IMR-90 (cell line): ENCODE results near the gene NFIA. TPM values are rescaled to one million over a fixed set of nuclear protein-coding genes. Genes with fewer than 3 reads are reported as not detected.

Source experiments
- ATAC-seq: fragments of 200-7000 bp; cut with Tn5 transposase; 2 replicates; pipeline ENCODE4 v1.9.1; 2020; ENCODE audit warnings: low read depth, mild to moderate bottlenecking, moderate library complexity
- BruUV-seq: library from RNA; stranded (reverse); fragments of 400-500 nt; replicated peaks from 2 replicates; lab custom pipeline; 2021; lab: Mats Ljungman, UMichigan
- CTCF ChIA-PET: fragments of 300-600 bp; formaldehyde crosslinking; extraction: SDS; loops from one replicate; lab custom pipeline; 2021; ENCODE audit warnings: antibody characterized with exemption; lab: Yijun Ruan, JAX
- POLR2A ChIA-PET: fragments of 300-600 bp; sonication (Branson Sonifier 250); formaldehyde crosslinking; loops from one replicate; lab custom pipeline; 2022; ENCODE audit warnings: antibody characterized with exemption; ENCODE audit not compliant: unreplicated experiment; lab: Charles Lee
- DNase-seq: peaks from one replicate; pipeline ENCODE4 v3.0.0; 2013
- H2AFZ ChIP-seq: replicated peaks from 2 replicates; pipeline ENCODE3; 2013; ENCODE audit warnings: low read length, mild to moderate bottlenecking; ENCODE audit not compliant: poor library complexity
- H2AK5ac ChIP-seq: 2 replicates; pipeline ENCODE4 v1.6.1; 2013; ENCODE audit warnings: low read depth, low read length, inconsistent platforms
- H2AK9ac ChIP-seq: replicated peaks from 2 replicates; pipeline ENCODE3; 2013; ENCODE audit warnings: mild to moderate bottlenecking, low read depth, low read length, moderate library complexity; ENCODE audit not compliant: poor library complexity
- H2BK120ac ChIP-seq: 2 replicates; pipeline ENCODE4 v1.6.1; 2013; ENCODE audit warnings: low read depth, low read length, inconsistent platforms
- H2BK15ac ChIP-seq: 3 replicates; pipeline ENCODE4 v1.6.1; 2013; ENCODE audit warnings: low read depth, low read length, inconsistent platforms
- H2BK20ac ChIP-seq: 2 replicates; pipeline ENCODE4 v1.6.1; 2013; ENCODE audit warnings: low read depth, mild to moderate bottlenecking, inconsistent platforms, low read length, moderate library complexity
- H2BK5ac ChIP-seq: 2 replicates; pipeline ENCODE4 v1.6.1; 2013; ENCODE audit warnings: mild to moderate bottlenecking, low read depth, low read length, inconsistent platforms; ENCODE audit not compliant: poor library complexity, severe bottlenecking
- H3K14ac ChIP-seq: replicated peaks from 2 replicates; pipeline ENCODE4 v1.6.1; 2013; ENCODE audit warnings: low read depth, low read length, inconsistent platforms
- H3K18ac ChIP-seq: 2 replicates; pipeline ENCODE4 v1.6.1; 2013; ENCODE audit warnings: low read depth, low read length, control low read depth
- H3K23ac ChIP-seq: 2 replicates; pipeline ENCODE4 v1.6.1; 2013; ENCODE audit warnings: low read depth, low read length, inconsistent platforms
- H3K27ac ChIP-seq: 2 replicates; pipeline ENCODE4 v1.5.1; 2013; ENCODE audit warnings: mild to moderate bottlenecking, control low read depth, low read length; ENCODE audit not compliant: insufficient read depth
- H3K27me3 ChIP-seq: 2 replicates; pipeline ENCODE4 v1.6.1; 2013; ENCODE audit warnings: low read length; ENCODE audit not compliant: control insufficient read depth, insufficient read depth
- H3K36me3 ChIP-seq: 2 replicates; pipeline ENCODE4 v1.6.1; 2013; ENCODE audit warnings: low read length, mixed read lengths; ENCODE audit not compliant: control insufficient read depth, insufficient read depth
- H3K4ac ChIP-seq: 2 replicates; pipeline ENCODE4 v1.6.1; 2013; ENCODE audit warnings: low read depth, low read length, inconsistent platforms
- H3K4me1 ChIP-seq: 2 replicates; pipeline ENCODE4 v1.6.1; 2013; ENCODE audit warnings: low read length, mixed read lengths; ENCODE audit not compliant: control insufficient read depth, insufficient read depth
- H3K4me2 ChIP-seq: 2 replicates; pipeline ENCODE4 v1.6.1; 2013; ENCODE audit warnings: low read depth, mild to moderate bottlenecking, control low read depth, low read length, moderate library complexity
- H3K4me3 ChIP-seq: 2 replicates; pipeline ENCODE4 v1.5.1; 2013; ENCODE audit warnings: low read depth, mild to moderate bottlenecking, control low read depth, low read length, moderate library complexity; ENCODE audit not compliant: insufficient read depth
- H3K56ac ChIP-seq: 2 replicates; pipeline ENCODE4 v1.6.1; 2013; ENCODE audit warnings: low read length, inconsistent platforms; ENCODE audit not compliant: insufficient read depth; ENCODE audit errors: extremely low read depth
- H3K79me1 ChIP-seq, 2 experiments: 2 replicates each; pipeline ENCODE4 v1.6.1; 2013; ENCODE audit warnings: low read length in 2 of 2, inconsistent platforms in 1 of 2, low read depth in 1 of 2
- H3K9ac ChIP-seq: 2 replicates; pipeline ENCODE4 v1.6.1; 2013; ENCODE audit warnings: low read depth, low read length, control low read depth
- H3K9me1 ChIP-seq: 2 replicates; pipeline ENCODE4 v1.6.1; 2013; ENCODE audit warnings: low read length, inconsistent platforms; ENCODE audit not compliant: insufficient read depth
- H3K9me3 ChIP-seq: 2 replicates; pipeline ENCODE4 v1.6.1; 2013; ENCODE audit warnings: low read length; ENCODE audit not compliant: control insufficient read depth, insufficient read depth
- H4K20me1 ChIP-seq: 2 replicates; pipeline ENCODE4 v1.6.1; 2013; ENCODE audit warnings: low read length, inconsistent platforms; ENCODE audit not compliant: insufficient read depth
- H4K5ac ChIP-seq: 2 replicates; pipeline ENCODE4 v1.6.1; 2013; ENCODE audit warnings: mild to moderate bottlenecking, low read depth, low read length, control low read depth
- H4K8ac ChIP-seq, 2 experiments: 2 replicates each; pipeline ENCODE4 v1.6.1; 2013; ENCODE audit warnings: low read depth in 2 of 2, low read length in 2 of 2, control low read depth in 1 of 2, inconsistent platforms in 1 of 2
- H4K91ac ChIP-seq: 2 replicates; pipeline ENCODE4 v1.6.1; 2013; ENCODE audit warnings: low read depth, low read length, inconsistent platforms; ENCODE audit not compliant: insufficient read depth
- BHLHE40 ChIP-seq: fragments of 150-350 bp; IDR thresholded peaks from 2 replicates; pipeline ENCODE4 v1.6.1; 2016; ENCODE audit warnings: mild to moderate bottlenecking, low read depth, low read length
- CEBPB ChIP-seq: IDR thresholded peaks from 2 replicates; pipeline ENCODE4 v1.6.1; 2012; ENCODE audit warnings: low read depth, low read length, improper control_type of control experiment
- CTCF ChIP-seq: conservative IDR thresholded peaks from 2 replicates; pipeline ENCODE4 v1.5.1; 2012; ENCODE audit warnings: mild to moderate bottlenecking, low read depth, low read length, improper control_type of control experiment
- ELK1 ChIP-seq: fragments of 150-350 bp; IDR thresholded peaks from 2 replicates; pipeline ENCODE4 v1.6.1; 2016; ENCODE audit warnings: low read depth, mild to moderate bottlenecking, low read length, moderate library complexity, borderline replicate concordance
- MAZ ChIP-seq: IDR thresholded peaks from 2 replicates; pipeline ENCODE4 v1.6.1; 2012; ENCODE audit warnings: low read depth, mild to moderate bottlenecking, low read length, improper control_type of control experiment, moderate library complexity, borderline replicate concordance
- NFE2L2 ChIP-seq: fragments of 150-350 bp; IDR thresholded peaks from 2 replicates; pipeline ENCODE4 v1.6.1; 2016; ENCODE audit warnings: low read depth, mild to moderate bottlenecking, low read length
- RAD21 ChIP-seq: IDR thresholded peaks from 2 replicates; pipeline ENCODE4 v1.6.1; 2012; ENCODE audit warnings: low read length, improper control_type of control experiment
- WGBS, 2 experiments: methylation state at CpG; one replicate each; pipeline versions ENCODE4 v1.1.5 to v1.1.7; 2013; ENCODE audit warnings: missing lambda C conversion rate in 2 of 2; ENCODE audit not compliant: insufficient read length in 1 of 2; ENCODE audit errors: extremely low coverage in 2 of 2; 5-methylcytosine and 5-hydroxymethylcytosine counted together
- dilution Hi-C: fragments of 300-500 bp; cut with HindIII; formaldehyde crosslinking; loops from one replicate; pipeline ENCODE4 v1.14.3; 2018; ENCODE audit warnings: low sequenced_read_pairs; ENCODE audit not compliant: unreplicated experiment
- in situ Hi-C: fragments of 300-500 bp; cut with MboI; formaldehyde crosslinking; loops from 3 replicates; pipeline ENCODE4 v1.14.3; 2019; ENCODE audit warnings: low sequenced_read_pairs, inconsistent platforms, mixed read lengths
- intact Hi-C: fragments of 100-400 bp; cut with micrococcal nuclease; formaldehyde crosslinking; loops from 2 replicates; pipeline ENCODE4 v1.10.0; 2022
- polyA plus RNA-seq, 3 experiments: library from polyadenylated mRNA; depleted of rRNA; stranded (reverse); fragments of >200 nt; gene quantifications; 2 replicates each; pipeline ENCODE4 v1.2.3, GENCODE V29; 2012; ENCODE audit warnings: low replicate concordance in 1 of 3
- total RNA-seq: library from RNA; depleted of rRNA; stranded (reverse); fragments of >200 nt; gene quantifications from 2 replicates; pipeline ENCODE4 v1.2.3, GENCODE V29; 2012

The NFIA gene
- total and polyA plus RNA-seq, 2 of the 4 experiments (the other 2 are of a cell fraction), result 1.6 to 2.2 TPM

- Histone ChIP-seq H3K14ac (no peak overlapping the region), H3K9ac (no peak overlapping the region), H3K4me1 (no peaks in the 10 kb centered on the region), H4K20me1 (no peaks in the 10 kb centered on the region), H3K4me3 (no peak overlapping the region), H2AK9ac (no peak overlapping the region), H3K36me3 (no peaks in the 10 kb centered on the region), H2BK5ac (no peak overlapping the region), H3K9me3 (no peaks in the 10 kb centered on the region), H2AK5ac (no peak overlapping the region), H4K91ac (no peak overlapping the region), H2BK20ac (no peak overlapping the region), H4K5ac (no peak overlapping the region), H3K79me1 (no peaks in the 10 kb centered on the region), H3K9me1 (no peaks in the 10 kb centered on the region), H3K23ac (no peak overlapping the region), H3K27ac (no peak overlapping the region), H3K18ac (no peak overlapping the region), H3K56ac (no peak overlapping the region), H3K4ac (no peak overlapping the region), H2AFZ (no peak overlapping the region), H2BK15ac (no peak overlapping the region), H2BK120ac (no peak overlapping the region), H4K8ac (no peak overlapping the region), H3K27me3 (no peaks in the 10 kb centered on the region), H3K4me2 (no peak overlapping the region)
- BruUV-seq, result no TSS peak
- 100% methylated on average over 1 of the region's 5 CpGs; no CpG with 5 or more reads in 1 of the 2 experiments for WGBS, 2 experiments
- CTCF ChIA-PET, result no interaction called here
- ATAC-seq (no peak), DNase-seq (no peak)
- POLR2A ChIA-PET, result no interaction called here
- TF ChIP-seq NFE2L2 (no peak), ELK1 (no peak), CTCF (no peak), BHLHE40 (no peak), MAZ (no peak), RAD21 (no peak), CEBPB (no peak)
- in situ Hi-C loops (no loop called here), intact Hi-C loops (no loop called here), dilution Hi-C loops (no loop called here)
These were observed 202.6 kb downstream of the NFIA start for GRCh38 chr1:61284936-61285335.
